MV-4-11 (cell line): Measurements from ENCODE around the gene TENT4A.

Experiments
- DNase-seq: peaks from one replicate; lab custom pipeline; 2025; lab: John Stamatoyannopoulos, UW

Gene TENT4A

GRCh38 chr5:6805841-6806240, 92.6 kb downstream of the TENT4A start:
- no peak for DNase-seq
